MCF 10A (cell line): ENCODE results near the gene TCAIM. TPM values are rescaled to one million over a fixed set of nuclear protein-coding genes. Genes with fewer than 3 reads are reported as not detected.

ENCODE experiments used
- BruUV-seq: library from RNA; stranded (reverse); fragments of 400-500 nt; replicated peaks from 2 replicates; lab custom pipeline; 2021; lab: Mats Ljungman, UMichigan
- CTCF ChIA-PET: fragments of 300-600 bp; sonication (Branson Sonifier 250); formaldehyde crosslinking; extraction: SDS; loops from one replicate; lab custom pipeline; 2021; ENCODE audit warnings: antibody characterized with exemption, inconsistent platforms; lab: Yijun Ruan, JAX
- POLR2A ChIA-PET: fragments of 300-600, 350-650 bp; sonication (Branson Sonifier 250); formaldehyde crosslinking; extraction: SDS; loops from one replicate; lab custom pipeline; 2020; ENCODE audit warnings: antibody characterized with exemption, inconsistent platforms; lab: Yijun Ruan, JAX
- DNase-seq: peaks from one replicate; pipeline ENCODE4 v3.0.0-alpha.2; 2018; ENCODE audit not compliant: unreplicated experiment
- H3K27ac Mint-ChIP-seq: one replicate; pipeline ENCODE4 v1.8.0; 2022; ENCODE audit warnings: mild to moderate bottlenecking, low read depth, mixed read lengths; ENCODE audit not compliant: unreplicated experiment
- H3K27me3 Mint-ChIP-seq: one replicate; pipeline ENCODE4 v1.8.0; 2022; ENCODE audit warnings: mixed read lengths; ENCODE audit not compliant: insufficient read depth, unreplicated experiment
- H3K36me3 Mint-ChIP-seq: one replicate; pipeline ENCODE4 v1.8.0; 2022; ENCODE audit warnings: mild to moderate bottlenecking, moderate library complexity, mixed read lengths; ENCODE audit not compliant: insufficient read depth, unreplicated experiment
- H3K4me1 Mint-ChIP-seq: one replicate; pipeline ENCODE4 v1.8.0; 2022; ENCODE audit warnings: mixed read lengths; ENCODE audit not compliant: insufficient read depth, unreplicated experiment
- H3K4me3 Mint-ChIP-seq: one replicate; pipeline ENCODE4 v1.8.0; 2022; ENCODE audit warnings: mild to moderate bottlenecking, moderate library complexity, mixed read lengths; ENCODE audit not compliant: unreplicated experiment
- H3K9me3 Mint-ChIP-seq: one replicate; pipeline ENCODE4 v1.8.0; 2022; ENCODE audit warnings: mixed read lengths; ENCODE audit not compliant: unreplicated experiment
- CTCF ChIP-seq: fragments of 200-600 bp; IDR thresholded peaks from one replicate; pipeline ENCODE4 v1.8.0; 2022; ENCODE audit warnings: antibody characterized with exemption, mild to moderate bottlenecking; ENCODE audit not compliant: unreplicated experiment
- intact Hi-C: fragments of 100-400 bp; cut with micrococcal nuclease; formaldehyde crosslinking; loops from 2 replicates; pipeline ENCODE4 v1.14.1; 2022
- total RNA-seq: library from RNA; stranded (reverse); gene quantifications from 2 replicates; pipeline ENCODE4 v1.2.3, GENCODE V29; 2022

The TCAIM gene
- total RNA-seq, 1 experiment from 2014 or later, result 26.6 TPM

- CTCF ChIA-PET, result no interaction called here
- Mint-ChIP-seq H3K4me3 (no peak overlapping the region), H3K27ac (no peak overlapping the region), H3K9me3 (no peaks in the 10 kb centered on the region), H3K4me1 (no peaks in the 10 kb centered on the region), H3K36me3 (no peaks in the 10 kb centered on the region), H3K27me3 (no peaks in the 10 kb centered on the region)
- POLR2A ChIA-PET, result no interaction called here
- intact Hi-C loops, result no loop called here
- TF ChIP-seq CTCF, result no peak
- BruUV-seq, result no TSS peak
- no peak for DNase-seq
Observed at GRCh38 chr3:44318891-44319311, 19.7 kb upstream of the TCAIM start.

GRCh38 chr3:44321335-44321734 lies 17.2 kb upstream of the TCAIM start:
- intact Hi-C loops, result loop anchor here (5.0 kb wide), 1 partner anchor 191 kb away; no protein-coding TSS in a partner anchor
- no TSS peak for BruUV-seq
- Mint-ChIP-seq H3K4me3 (no peak overlapping the region), H3K36me3 (no peaks in the 10 kb centered on the region), H3K4me1 (no peaks in the 10 kb centered on the region), H3K27ac (no peak overlapping the region), H3K9me3 (no peaks in the 10 kb centered on the region), H3K27me3 (no peaks in the 10 kb centered on the region)
- TF ChIP-seq CTCF, result no peak
- ChIA-PET POLR2A (interaction anchor here (1.5 kb wide), 1 partner anchor 17 kb away, joined by 3 read pairs; the partner anchor contains the start of gene TCAIM), CTCF (interaction anchor here (0.5 to 1.6 kb wide), 5 partner anchors 10 to 329 kb away, joined by 3 to 5 read pairs (median 3); no protein-coding TSS in a partner anchor)
- DNase-seq, result no peak

- POLR2A ChIA-PET, result interaction anchor here (0.7 to 1.2 kb wide), 3 partner anchors 9 to 16 kb away, joined by 3 read pairs; no protein-coding TSS in a partner anchor
- intact Hi-C loops, result loop anchor here (1.0 to 5.0 kb wide), 6 partner anchors 153 to 591 kb away; partner anchors contain the start of genes ZNF35 and ZNF445
- Mint-ChIP-seq H3K4me1 (no peaks in the 10 kb centered on the region), H3K27me3 (no peaks in the 10 kb centered on the region), H3K27ac (no peak overlapping the region), H3K36me3 (no peaks in the 10 kb centered on the region), H3K4me3 (no peak overlapping the region), H3K9me3 (no peaks in the 10 kb centered on the region)
- peak; percentile 70 for TF ChIP-seq CTCF
- DNase-seq, result peak; percentile 73
- no TSS peak for BruUV-seq
- CTCF ChIA-PET, result interaction anchor here (0.6 to 1.4 kb wide), 9 partner anchors 10 to 679 kb away, joined by 3 to 7 read pairs (median 4); partner anchors contain the start of gene TCAIM
Observed at GRCh38 chr3:44323341-44323955, 15.1 kb upstream of the TCAIM start.

GRCh38 chr3:44324584-44324983 lies 14.0 kb upstream of the TCAIM start:
- Mint-ChIP-seq H3K27me3 (no peaks in the 10 kb centered on the region), H3K9me3 (no peaks in the 10 kb centered on the region), H3K36me3 (no peaks in the 10 kb centered on the region), H3K27ac (no peak overlapping the region), H3K4me3 (no peak overlapping the region), H3K4me1 (no peaks in the 10 kb centered on the region)
- BruUV-seq, result no TSS peak
- ChIA-PET POLR2A (interaction anchor here (1.6 kb wide), 1 partner anchor 12 kb away, joined by 3 read pairs; no protein-coding TSS in a partner anchor), CTCF (interaction anchor here (0.5 to 1.4 kb wide), 6 partner anchors 11 to 610 kb away, joined by 3 to 7 read pairs (median 4); no protein-coding TSS in a partner anchor)
- intact Hi-C loops, result loop anchor here (5.0 kb wide), 1 partner anchor 188 kb away; no protein-coding TSS in a partner anchor
- DNase-seq, result no peak
- no peak for TF ChIP-seq CTCF
